PC-9 (cell line): ENCODE data around the gene SMIM21. TPM values are rescaled to one million over a fixed set of nuclear protein-coding genes. Genes with fewer than 3 reads are reported as not detected.

ENCODE experiments used
- BruUV-seq: library from RNA; stranded (reverse); fragments of 400-500 nt; replicated peaks from 2 replicates; lab custom pipeline; 2021; lab: Mats Ljungman, UMichigan
- CTCF ChIA-PET: fragments of 300-600 bp; sonication (Branson Sonifier 250); formaldehyde crosslinking; loops from one replicate; lab custom pipeline; 2022; ENCODE audit warnings: antibody characterized with exemption; lab: Charles Lee
- POLR2A ChIA-PET: fragments of 300-600 bp; sonication (Branson Sonifier 250); formaldehyde crosslinking; loops from one replicate; lab custom pipeline; 2022; ENCODE audit warnings: antibody characterized with exemption; ENCODE audit not compliant: unreplicated experiment; lab: Charles Lee
- DNase-seq, 2 experiments: peaks; one replicate each; pipeline versions ENCODE4 v3.0.0 to v3.0.0-alpha.2; 2015 to 2022; ENCODE audit warnings: mixed read lengths in 1 of 2
- H2AFZ ChIP-seq: fragments of 200-600 bp; sonication (generic); 2 replicates; pipeline ENCODE4 v1.8.1; 2017; ENCODE audit warnings: antibody characterized with exemption
- H3F3A ChIP-seq: fragments of 200-600 bp; sonication (generic); 2 replicates; pipeline ENCODE4 v1.8.1; 2017; ENCODE audit warnings: antibody characterized with exemption, mild to moderate bottlenecking, low read depth; ENCODE audit not compliant: insufficient read depth
- H3K27ac ChIP-seq: fragments of 200-600 bp; sonication (generic); 2 replicates; pipeline ENCODE4 v1.6.1; 2016; ENCODE audit warnings: mixed run types
- H3K27me3 ChIP-seq: fragments of 200-600 bp; sonication (generic); 2 replicates; pipeline ENCODE4 v1.6.1; 2016; ENCODE audit warnings: low read depth, mixed run types; ENCODE audit not compliant: insufficient read depth
- H3K36me3 ChIP-seq: fragments of 200-600 bp; sonication (generic); 2 replicates; pipeline ENCODE4 v1.6.1; 2016; ENCODE audit warnings: low read depth, mixed run types
- H3K4me1 ChIP-seq: fragments of 200-600 bp; sonication (generic); replicated peaks from 2 replicates; pipeline ENCODE4 v1.6.1; 2016; ENCODE audit warnings: mixed run types; ENCODE audit not compliant: insufficient read depth
- H3K4me2 ChIP-seq: fragments of 200-600 bp; sonication (generic); 2 replicates; pipeline ENCODE4 v1.6.1; 2017; ENCODE audit warnings: mixed run types
- H3K4me3 ChIP-seq: fragments of 200-600 bp; sonication (generic); 2 replicates; pipeline ENCODE4 v1.6.1; 2016; ENCODE audit warnings: mixed run types
- H3K79me2 ChIP-seq: fragments of 200-600 bp; sonication (generic); 2 replicates; pipeline ENCODE4 v1.6.1; 2017; ENCODE audit warnings: low read depth, mixed run types
- H3K9me2 ChIP-seq: fragments of 200-600 bp; sonication (generic); 2 replicates; pipeline ENCODE4 v1.8.1; 2017; ENCODE audit warnings: mild to moderate bottlenecking; ENCODE audit not compliant: insufficient read depth
- H3K9me3 ChIP-seq: fragments of 200-600 bp; sonication (generic); 2 replicates; pipeline ENCODE4 v1.8.1; 2016; ENCODE audit warnings: low read depth; ENCODE audit not compliant: insufficient read depth
- H4K20me1 ChIP-seq: fragments of 200-600 bp; sonication (generic); 2 replicates; pipeline ENCODE4 v1.8.1; 2017; ENCODE audit not compliant: insufficient read depth
- EZH2 ChIP-seq: fragments of 200-600 bp; sonication (generic); IDR thresholded peaks from 2 replicates; pipeline ENCODE4 v1.8.0; 2017; ENCODE audit warnings: antibody characterized with exemption, low read depth
- intact Hi-C: fragments of 100-400 bp; cut with micrococcal nuclease; formaldehyde crosslinking; loops from one replicate; pipeline ENCODE4 v1.10.0; 2022; ENCODE audit not compliant: unreplicated experiment
- total RNA-seq: library from RNA; stranded (reverse); gene quantifications from 2 replicates; pipeline ENCODE4 v1.2.3, GENCODE V29; 2021
- TF ChIP-seq, protein P1 (sequence below): fragments of 200-600 bp; sonication (generic); conservative IDR thresholded peaks from 2 replicates; pipeline ENCODE4 v1.6.1; 2017; ENCODE audit warnings: mixed run types, antibody characterized with exemption, mild to moderate bottlenecking, moderate library complexity

SMIM21 gene
- total RNA-seq, 1 experiment from 2014 or later, result not detected

DNA sequence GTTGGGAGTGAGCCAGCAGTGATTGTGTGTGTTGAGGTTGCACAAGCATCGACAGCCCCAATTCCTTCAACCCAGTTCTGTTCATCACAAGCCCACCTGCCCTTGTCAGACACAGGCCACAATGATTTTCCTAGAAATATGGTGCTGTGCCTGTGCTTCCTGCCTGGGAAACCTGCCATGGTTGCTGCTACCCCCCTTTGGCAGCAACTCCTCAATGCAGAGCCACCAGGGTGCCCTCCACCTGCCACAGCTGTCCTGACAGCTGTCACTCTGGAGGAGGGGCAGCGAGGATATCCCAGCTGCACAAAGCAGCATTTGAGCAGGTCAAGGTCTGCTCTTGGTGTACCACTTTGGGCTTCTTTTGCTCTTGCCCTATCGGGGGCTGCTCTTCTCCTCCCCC is 27.1 kb downstream of the SMIM21 start:
- no peak overlapping the region for H3K27ac ChIP-seq
- intact Hi-C loops, result no loop called here
- CTCF ChIA-PET, result no interaction called here
- H4K20me1 ChIP-seq, result no peaks in the 10 kb centered on the region; the same call in 1 of the 2 replicates
- H3K4me1 ChIP-seq, result no peaks in the 10 kb centered on the region
- peaks cover 72% of the 10 kb centered on the region for H3K27me3 ChIP-seq
- H3F3A ChIP-seq, result no peaks in the 10 kb centered on the region
- POLR2A ChIA-PET, result no interaction called here
- H3K36me3 ChIP-seq, result no peaks in the 10 kb centered on the region
- H3K9me3 ChIP-seq, result peaks cover 2% of the 10 kb centered on the region; the same call in 1 of the 2 replicates
- no peaks in the 10 kb centered on the region for H3K79me2 ChIP-seq
- H3K4me2 ChIP-seq, result no peak overlapping the region
- no peak for DNase-seq
- no peak overlapping the region for H2AFZ ChIP-seq
- no TSS peak for BruUV-seq
- TF ChIP-seq EZH2, result no peak
- TF ChIP-seq, protein P1, sequence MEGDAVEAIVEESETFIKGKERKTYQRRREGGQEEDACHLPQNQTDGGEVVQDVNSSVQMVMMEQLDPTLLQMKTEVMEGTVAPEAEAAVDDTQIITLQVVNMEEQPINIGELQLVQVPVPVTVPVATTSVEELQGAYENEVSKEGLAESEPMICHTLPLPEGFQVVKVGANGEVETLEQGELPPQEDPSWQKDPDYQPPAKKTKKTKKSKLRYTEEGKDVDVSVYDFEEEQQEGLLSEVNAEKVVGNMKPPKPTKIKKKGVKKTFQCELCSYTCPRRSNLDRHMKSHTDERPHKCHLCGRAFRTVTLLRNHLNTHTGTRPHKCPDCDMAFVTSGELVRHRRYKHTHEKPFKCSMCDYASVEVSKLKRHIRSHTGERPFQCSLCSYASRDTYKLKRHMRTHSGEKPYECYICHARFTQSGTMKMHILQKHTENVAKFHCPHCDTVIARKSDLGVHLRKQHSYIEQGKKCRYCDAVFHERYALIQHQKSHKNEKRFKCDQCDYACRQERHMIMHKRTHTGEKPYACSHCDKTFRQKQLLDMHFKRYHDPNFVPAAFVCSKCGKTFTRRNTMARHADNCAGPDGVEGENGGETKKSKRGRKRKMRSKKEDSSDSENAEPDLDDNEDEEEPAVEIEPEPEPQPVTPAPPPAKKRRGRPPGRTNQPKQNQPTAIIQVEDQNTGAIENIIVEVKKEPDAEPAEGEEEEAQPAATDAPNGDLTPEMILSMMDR, result no peak
- no peaks in the 10 kb centered on the region for H3K9me2 ChIP-seq
- H3K4me3 ChIP-seq, result no peak overlapping the region

DNA sequence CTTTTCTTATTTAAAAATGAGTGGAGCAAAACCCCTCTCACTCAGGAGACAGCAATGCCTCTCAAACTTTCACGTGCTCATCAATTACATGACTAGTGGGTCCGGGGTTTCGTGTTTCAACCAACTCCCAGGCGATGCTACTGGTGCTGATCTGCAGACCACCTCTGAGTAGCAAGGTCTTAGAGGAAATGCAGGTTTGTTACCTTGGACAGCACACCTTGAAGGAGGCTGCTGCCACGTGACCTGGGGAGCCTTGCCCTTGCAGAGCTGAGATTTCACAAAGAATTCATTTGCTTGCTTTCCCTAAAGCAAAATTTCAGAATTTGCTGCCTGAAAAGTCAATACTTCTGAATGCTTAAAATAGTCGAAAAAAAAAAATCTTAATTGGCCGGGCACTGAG is 32.4 kb downstream of the SMIM21 start:
- intact Hi-C loops, result no loop called here
- Histone ChIP-seq H2AFZ (no peak overlapping the region), H3K9me3 (no peaks in the 10 kb centered on the region), H3K79me2 (no peaks in the 10 kb centered on the region), H3K36me3 (no peaks in the 10 kb centered on the region), H3K4me1 (no peaks in the 10 kb centered on the region), H3K27ac (no peak overlapping the region), H3K4me2 (no peak overlapping the region), H3K9me2 (no peaks in the 10 kb centered on the region), H3K27me3 (peaks cover 91% of the 10 kb centered on the region), H3K4me3 (no peak overlapping the region), H4K20me1 (no peaks in the 10 kb centered on the region), H3F3A (no peaks in the 10 kb centered on the region)
- POLR2A ChIA-PET, result no interaction called here
- CTCF ChIA-PET, result no interaction called here
- TF ChIP-seq, protein P1, result no peak
- no peak for TF ChIP-seq EZH2
- no TSS peak for BruUV-seq
- no peak for DNase-seq

DNA sequence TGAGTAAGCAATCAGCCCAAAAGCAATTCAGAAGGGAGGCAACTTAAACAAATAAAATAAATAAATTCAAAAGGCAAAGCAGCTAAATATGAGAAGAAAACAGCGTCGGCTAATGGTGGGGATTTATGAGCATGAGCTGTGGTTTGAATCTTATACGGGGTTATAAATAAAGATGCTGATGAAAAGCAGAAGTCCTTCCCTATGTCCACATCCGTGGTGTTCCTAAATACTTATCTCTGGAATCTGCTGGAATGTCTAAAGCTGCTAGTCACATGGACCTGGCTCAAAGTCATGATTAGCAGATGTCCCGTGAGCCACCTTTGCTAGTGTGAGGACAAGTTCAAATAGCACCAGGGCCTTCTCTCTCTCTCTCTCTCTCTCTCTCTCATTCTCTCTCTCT is 33.8 kb downstream of the SMIM21 start:
- DNase-seq, result no peak
- H3K36me3 ChIP-seq, result no peaks in the 10 kb centered on the region
- peaks cover 80% of the 10 kb centered on the region for H3K27me3 ChIP-seq
- no peaks in the 10 kb centered on the region for H3K9me3 ChIP-seq
- no TSS peak for BruUV-seq
- H3K4me3 ChIP-seq, result no peak overlapping the region
- H2AFZ ChIP-seq, result no peak overlapping the region
- no peaks in the 10 kb centered on the region for H3K9me2 ChIP-seq
- H3K27ac ChIP-seq, result no peak overlapping the region
- no peak overlapping the region for H3K4me2 ChIP-seq
- no peaks in the 10 kb centered on the region for H4K20me1 ChIP-seq
- TF ChIP-seq, protein P1, result no peak
- no peak for TF ChIP-seq EZH2
- H3K79me2 ChIP-seq, result no peaks in the 10 kb centered on the region
- H3F3A ChIP-seq, result no peaks in the 10 kb centered on the region
- CTCF ChIA-PET, result no interaction called here
- no peaks in the 10 kb centered on the region for H3K4me1 ChIP-seq
- intact Hi-C loops, result no loop called here
- POLR2A ChIA-PET, result no interaction called here
